Right forelimb (tissue), 1 donor: Measurements from ENCODE around the gene NDST3.

ENCODE experiments used
- DNase-seq: peaks from one replicate; pipeline ENCODE4 v3.0.0-alpha.2; 2018

Gene NDST3

GRCh38 chr4:118034053-118034785, at the start of gene NDST3:
TSS of gene NDST3 (plus strand) at chr4:118034486. CDS start at chr4:118053911, 19,425 bp downstream.
- DNase-seq: peak; percentile 68

- DNase-seq: no peak
These were observed 48.0 kb upstream of the NDST3 start for GRCh38 chr4:117986321-117986720.

GRCh38 chr4:117987464-117987863, 46.8 kb upstream of the NDST3 start:
- no peak for DNase-seq

GRCh38 chr4:117996891-117997290, 37.4 kb upstream of the NDST3 start:
- no peak for DNase-seq

- DNase-seq: no peak
These were observed 30.2 kb upstream of the NDST3 start for GRCh38 chr4:118004088-118004487.

- DNase-seq: no peak
These were observed 28.4 kb upstream of the NDST3 start for GRCh38 chr4:118005883-118006282.

- DNase-seq: no peak
These were observed 22.1 kb upstream of the NDST3 start for GRCh38 chr4:118012142-118012541.

- DNase-seq: no peak
These were observed 19.5 kb upstream of the NDST3 start for GRCh38 chr4:118014831-118015230.

- no peak for DNase-seq
These were observed 15.7 kb upstream of the NDST3 start for GRCh38 chr4:118018381-118019145.

- no peak for DNase-seq
These were observed 7.5 kb upstream of the NDST3 start for GRCh38 chr4:118026806-118027205.

- no peak for DNase-seq
These were observed 5.1 kb upstream of the NDST3 start for GRCh38 chr4:118029224-118029623.

GRCh38 chr4:118032691-118033090, 1.6 kb upstream of the NDST3 start:
- DNase-seq: no peak

- peak; percentile 72 for DNase-seq
These were observed 886 bp upstream of the NDST3 start for GRCh38 chr4:118033148-118034052.

GRCh38 chr4:118035309-118035708, 1.0 kb downstream of the NDST3 start:
- no peak for DNase-seq

- DNase-seq: no peak
These were observed 2.0 kb downstream of the NDST3 start for GRCh38 chr4:118036336-118036735.

GRCh38 chr4:118037955-118038354, 3.7 kb downstream of the NDST3 start:
- DNase-seq: no peak

- no peak for DNase-seq
These were observed 12.0 kb downstream of the NDST3 start for GRCh38 chr4:118046323-118046722.

GRCh38 chr4:118047043-118047442, 12.8 kb downstream of the NDST3 start:
- no peak for DNase-seq

GRCh38 chr4:118058955-118059354, 24.7 kb downstream of the NDST3 start:
- no peak for DNase-seq

- DNase-seq: no peak
These were observed 25.1 kb downstream of the NDST3 start for GRCh38 chr4:118059397-118059796.

GRCh38 chr4:118076958-118077766, 42.9 kb downstream of the NDST3 start:
- DNase-seq: no peak

GRCh38 chr4:118077767-118078105, 43.5 kb downstream of the NDST3 start:
- DNase-seq: no peak
